Measurements from ENCODE around the gene SYT12.

Gene SYT12

DNA sequence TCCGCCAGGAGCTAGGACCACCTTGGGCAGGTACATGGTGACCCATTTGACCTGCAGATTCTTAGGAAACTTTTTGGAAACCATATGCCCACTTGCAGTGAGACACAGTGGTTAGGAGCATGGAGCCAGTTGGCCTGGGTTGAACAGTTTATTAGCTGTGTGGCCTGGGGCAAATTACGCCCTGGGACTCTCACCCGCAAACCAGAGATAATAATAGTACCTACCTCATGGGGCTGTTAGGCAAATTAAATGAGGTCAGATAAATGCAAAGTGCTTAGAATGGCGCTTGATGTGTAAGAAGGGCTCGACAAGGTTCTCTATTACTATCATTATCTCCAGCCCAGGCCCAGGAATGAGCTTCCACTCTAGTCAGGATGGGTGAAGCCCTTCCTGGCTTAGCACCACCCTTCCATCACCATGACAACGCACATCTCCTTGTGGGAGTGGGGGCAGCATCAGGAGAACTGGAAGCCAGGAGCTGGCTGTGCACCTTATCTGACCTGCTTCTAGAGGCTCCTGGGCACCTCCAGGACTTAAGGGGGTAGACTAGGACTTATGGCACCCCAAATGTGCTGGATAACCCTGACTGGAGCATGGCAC lies 5.1 kb downstream of the SYT12 start:
- DNase-seq (ENCODE audit: low read depth in 2 of 2), result no peak

DNA sequence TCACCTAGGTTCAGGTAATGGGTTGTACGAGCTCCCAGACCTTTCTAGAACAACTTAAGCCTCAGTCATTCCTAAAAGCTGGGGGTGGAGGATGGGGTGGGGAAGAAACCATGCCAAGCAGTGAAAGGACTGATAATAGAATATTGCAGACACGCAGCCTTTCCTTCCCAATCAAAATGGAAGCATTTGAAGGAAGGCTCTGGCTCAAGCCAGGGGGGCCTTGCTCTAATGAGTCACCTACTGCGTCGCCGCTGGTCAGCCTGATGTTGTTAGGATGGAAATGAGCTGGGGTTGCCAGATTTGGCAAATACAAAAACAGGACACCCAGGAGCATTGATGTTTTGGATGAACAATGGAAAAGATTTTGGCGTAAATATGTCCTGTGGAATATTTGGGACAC lies 6.2 kb downstream of the SYT12 start:
- no peak for DNase-seq (ENCODE audit: low read depth in 2 of 2)

DNA sequence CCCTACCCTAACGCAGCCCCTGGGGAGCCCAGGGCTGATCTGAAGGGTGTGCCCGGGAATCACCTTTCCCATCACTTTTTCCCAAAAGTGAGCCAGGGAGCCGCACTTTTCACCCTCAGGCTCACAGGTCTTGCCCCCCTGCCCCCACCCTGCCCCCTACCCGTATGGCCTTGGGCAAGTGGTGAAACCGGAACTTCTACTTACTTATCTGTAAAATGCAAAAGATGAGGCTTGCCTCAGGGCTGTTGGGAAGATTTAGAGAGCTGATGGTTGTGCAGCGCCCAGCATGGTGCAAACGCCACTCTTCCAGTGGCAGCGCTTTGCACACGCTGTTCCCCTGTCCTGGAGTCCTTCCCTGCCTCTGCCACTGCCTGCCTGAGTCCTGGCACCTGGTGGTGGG lies 8.0 kb downstream of the SYT12 start:
- no peak for DNase-seq (ENCODE audit: low read depth in 2 of 2)

DNA sequence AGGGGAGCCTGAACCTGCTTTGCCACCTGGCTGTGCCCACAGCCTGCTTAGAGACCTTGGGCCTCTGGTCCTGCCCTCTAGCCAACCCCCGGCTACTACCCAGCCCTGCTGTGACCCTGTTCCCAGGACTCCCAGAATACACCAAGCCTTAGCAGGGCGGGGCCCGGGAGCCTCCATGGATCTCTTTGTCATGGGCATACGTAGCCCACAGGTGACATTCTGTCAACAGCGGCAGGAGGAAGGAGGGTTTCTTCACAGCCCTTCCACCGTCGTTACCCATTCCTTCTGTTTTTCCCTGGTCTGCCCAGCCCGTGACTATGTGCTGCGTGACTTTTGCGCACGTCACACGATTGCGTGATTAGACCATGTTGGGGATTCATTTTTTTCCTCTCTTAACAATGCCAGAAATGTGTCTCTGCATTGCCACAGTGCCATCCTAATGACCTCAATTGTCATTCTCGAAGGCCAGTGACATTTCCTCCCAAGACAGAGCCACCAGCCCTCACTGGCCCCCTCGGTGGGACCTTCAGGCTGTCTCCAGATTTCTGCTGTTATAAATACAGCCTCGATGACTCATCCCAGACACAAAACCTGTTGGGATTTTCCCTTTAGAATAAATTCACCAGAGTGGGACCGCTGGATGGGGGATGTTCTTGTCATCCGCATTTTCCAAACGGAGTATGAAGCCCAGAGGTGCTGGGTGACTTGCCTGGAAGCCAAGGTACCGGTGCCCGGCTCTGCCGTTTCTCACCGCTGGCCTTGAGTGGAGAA lies 9.0 kb downstream of the SYT12 start:
- DNase-seq (ENCODE audit: low read depth in 2 of 2), result no peak

- no peak for DNase-seq (ENCODE audit: low read depth in 2 of 2)
These were observed 10.1 kb downstream of the SYT12 start for GRCh38 chr11:67032830-67033551.

DNA sequence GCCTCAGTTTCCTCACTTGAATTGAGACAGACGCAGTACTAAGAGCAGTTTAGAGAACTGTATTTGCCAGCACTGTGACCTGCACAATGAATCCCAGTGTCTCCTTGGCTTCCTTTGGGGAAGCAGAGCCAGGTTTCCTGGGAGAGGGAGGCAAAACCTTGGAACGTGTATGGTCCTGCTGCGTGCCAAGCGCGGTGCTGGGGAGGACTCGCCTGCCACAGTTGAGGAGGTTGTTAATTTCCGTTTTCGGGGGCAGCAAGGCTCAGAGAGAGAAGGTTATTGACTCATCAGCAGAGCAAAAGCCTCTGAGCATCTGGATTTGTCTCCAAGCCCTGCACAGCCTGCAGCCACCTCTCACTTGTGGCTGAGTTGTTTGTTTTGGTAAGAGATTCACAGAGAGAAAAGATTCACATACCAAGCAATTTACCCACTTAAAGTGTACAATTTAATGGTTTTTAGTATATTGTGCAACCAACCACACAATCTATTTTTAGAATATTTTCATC lies 10.8 kb downstream of the SYT12 start:
- no peak for DNase-seq (ENCODE audit: low read depth in 2 of 2)

- no peak for DNase-seq (ENCODE audit: low read depth in 2 of 2)
These were observed 11.4 kb downstream of the SYT12 start for GRCh38 chr11:67034350-67034749.

- DNase-seq (ENCODE audit: low read depth in 2 of 2), result no peak
These were observed 17.2 kb downstream of the SYT12 start for GRCh38 chr11:67040147-67040546.

DNA sequence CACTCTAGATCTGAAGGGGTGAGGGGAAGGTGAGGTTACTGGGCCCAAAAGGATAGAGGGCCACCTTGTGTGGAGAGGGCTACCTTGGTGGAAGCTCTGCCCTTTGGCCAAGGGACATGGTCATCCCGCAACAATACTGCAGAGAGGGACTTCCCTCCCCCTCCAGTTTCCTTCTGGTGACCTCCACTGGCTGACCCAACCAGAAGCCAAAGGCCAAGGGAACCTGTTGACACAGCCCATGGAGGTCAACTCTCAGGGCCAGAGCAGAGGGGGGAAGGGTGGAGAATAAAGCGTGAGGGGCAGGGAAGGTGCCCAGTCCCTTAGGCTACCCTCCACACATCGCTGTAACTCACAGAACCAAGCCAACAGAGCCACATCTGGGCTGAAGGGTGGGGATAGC lies 18.7 kb downstream of the SYT12 start:
- DNase-seq (ENCODE audit: low read depth in 2 of 2), result no peak

- DNase-seq (ENCODE audit: low read depth in 2 of 2), result no peak
These were observed 20.8 kb downstream of the SYT12 start for GRCh38 chr11:67043572-67044349.

DNA sequence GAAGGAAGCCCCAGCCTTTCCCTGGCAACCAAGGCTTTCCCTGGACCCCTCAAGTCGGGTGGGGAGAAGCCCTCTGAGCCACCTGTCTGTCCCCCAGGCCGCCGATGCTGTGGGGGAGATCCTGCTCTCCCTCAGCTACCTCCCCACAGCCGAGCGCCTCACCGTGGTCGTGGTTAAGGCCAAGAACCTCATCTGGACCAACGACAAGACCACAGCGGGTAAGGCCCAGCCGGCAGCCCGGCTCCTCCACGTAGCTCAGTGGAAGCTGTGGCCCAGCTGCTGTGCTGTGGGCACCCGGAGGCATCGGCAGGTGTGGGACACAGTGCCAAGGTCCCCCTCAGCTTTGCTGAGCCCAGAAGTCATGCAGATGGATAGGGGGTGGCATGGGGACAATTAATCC lies 21.6 kb downstream of the SYT12 start:
- DNase-seq (ENCODE audit: low read depth in 2 of 2), result no peak

DNA sequence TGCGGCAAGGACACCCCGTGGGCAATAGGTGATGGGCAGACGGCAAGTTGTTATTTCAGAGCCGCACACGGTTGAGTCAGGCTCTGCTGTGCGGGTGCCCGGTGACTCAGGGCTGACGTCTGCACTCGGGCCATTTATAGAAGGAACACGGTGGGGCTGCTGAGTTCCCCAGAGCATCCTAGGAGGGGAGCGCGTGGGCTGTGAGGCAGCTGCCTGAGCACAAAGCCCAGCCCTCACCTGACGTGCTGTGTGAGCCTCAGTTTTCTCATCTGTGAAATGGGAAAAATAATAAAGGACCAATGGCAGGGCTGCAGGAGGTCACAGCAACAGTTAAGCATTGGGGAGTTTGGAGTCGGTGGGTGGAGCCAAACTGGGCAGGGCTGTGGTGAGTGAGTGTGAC lies 22.4 kb downstream of the SYT12 start:
- DNase-seq (ENCODE audit: low read depth in 2 of 2), result no peak

- DNase-seq (ENCODE audit: low read depth in 2 of 2), result no peak
These were observed 25.7 kb downstream of the SYT12 start for GRCh38 chr11:67048515-67049130.

GRCh38 chr11:67050139-67050538 lies 27.2 kb downstream of the SYT12 start:
- DNase-seq (ENCODE audit: low read depth in 2 of 2), result no peak

- DNase-seq (ENCODE audit: low read depth in 2 of 2), result no peak
These were observed 28.4 kb downstream of the SYT12 start for GRCh38 chr11:67051180-67051893.

GRCh38 chr11:67051945-67052488 lies 29.1 kb downstream of the SYT12 start:
- no peak for DNase-seq (ENCODE audit: low read depth in 2 of 2)

GRCh38 chr11:67052891-67053290 lies 30.0 kb downstream of the SYT12 start:
- no peak for DNase-seq (ENCODE audit: low read depth in 2 of 2)

DNA sequence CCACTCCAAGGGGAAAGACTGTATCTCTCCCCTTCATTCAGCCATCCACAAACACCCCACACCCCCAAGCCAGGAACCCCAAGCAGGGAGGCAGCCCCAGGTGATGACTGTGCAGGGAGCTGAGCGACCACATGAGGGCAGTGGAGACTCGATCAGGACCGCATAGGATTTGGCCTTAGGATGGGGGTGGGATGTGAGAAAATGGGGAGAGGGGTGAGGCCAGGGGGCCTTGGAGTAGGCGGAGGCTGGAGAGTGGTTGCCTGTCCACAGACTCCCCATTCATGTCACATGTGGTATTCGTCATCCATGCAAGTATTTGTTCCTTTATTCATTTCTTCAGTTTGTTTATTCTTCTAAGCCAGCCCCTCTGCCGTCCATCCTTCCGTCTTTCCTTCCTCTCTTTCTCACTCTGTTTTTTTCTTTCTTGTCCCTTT lies 31.0 kb downstream of the SYT12 start:
- DNase-seq (ENCODE audit: low read depth in 2 of 2), result peak; percentile 20 to 35

DNA sequence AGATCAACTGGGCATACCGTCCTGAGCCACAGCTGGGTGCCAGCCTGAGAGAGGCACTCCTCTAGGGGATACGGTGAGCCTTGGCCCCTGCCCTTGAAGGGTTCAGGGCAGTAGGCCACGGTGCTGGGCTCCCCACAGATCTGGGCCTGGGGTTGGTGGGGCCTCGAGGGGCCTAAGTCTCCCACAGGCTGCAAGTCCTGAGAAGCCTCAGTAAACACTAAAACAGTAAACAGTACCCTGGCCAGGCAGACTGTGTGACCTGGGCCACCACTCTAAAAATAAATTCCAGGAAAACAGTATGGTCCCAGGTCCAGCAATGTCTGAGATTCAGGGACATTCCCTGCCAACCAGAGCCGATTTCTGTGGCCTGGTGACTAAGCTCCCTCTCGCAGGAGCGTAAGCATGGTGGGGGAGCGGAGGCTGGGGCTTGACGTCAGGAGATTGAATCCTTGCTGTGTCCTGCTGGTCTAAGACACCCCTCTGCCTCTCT lies 31.5 kb downstream of the SYT12 start:
- no peak for DNase-seq (ENCODE audit: low read depth in 2 of 2)

DNA sequence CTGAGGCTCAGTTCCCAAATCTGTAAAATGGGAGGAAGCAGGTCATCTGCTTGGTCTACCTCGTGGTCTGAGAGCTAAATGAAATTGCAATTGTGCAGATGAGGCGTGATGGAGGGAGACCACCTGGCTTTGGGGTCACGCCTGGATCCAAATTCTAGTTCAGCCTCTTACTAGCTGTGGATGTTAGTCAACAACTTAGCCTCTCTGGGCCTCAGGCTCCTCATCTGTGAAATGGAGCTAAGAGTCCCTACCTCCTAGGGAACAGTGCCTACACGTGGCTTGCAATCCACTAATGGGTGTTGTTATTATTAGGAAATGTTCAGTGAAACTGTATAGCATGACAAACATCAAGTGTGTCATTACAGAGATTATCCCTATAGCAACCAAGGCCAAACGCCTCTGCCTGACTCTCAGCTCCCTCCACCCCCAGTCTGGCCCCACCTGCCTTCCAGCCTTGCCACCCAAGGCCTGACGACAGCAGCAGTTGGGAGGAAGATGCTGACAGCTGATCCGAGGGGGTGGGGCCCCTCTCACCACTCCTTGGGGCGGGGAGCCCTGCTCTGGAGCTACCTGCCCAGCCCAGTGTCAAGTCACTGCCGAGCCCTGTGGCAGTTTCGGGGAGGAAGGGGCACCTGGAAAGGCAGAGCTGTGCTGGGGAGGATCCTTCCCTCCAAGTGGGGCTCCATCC lies 32.0 kb downstream of the SYT12 start:
- no peak for DNase-seq (ENCODE audit: low read depth in 2 of 2)
